RWPE2 (cell line): ENCODE measurements around the gene PCYT2.

ENCODE experiments used
- ATAC-seq: fragments of 200-7000 bp; cut with Tn5 transposase; 3 replicates; pipeline ENCODE4 v1.9.1; 2021; ENCODE audit warnings: low read depth
- DNase-seq: peaks from one replicate; pipeline ENCODE4 v3.0.0-alpha.2; 2020; ENCODE audit warnings: low spot score
- H3K27ac ChIP-seq: fragments of 450-650 bp; 2 replicates; pipeline ENCODE4 v1.5.1; 2017; ENCODE audit warnings: mild to moderate bottlenecking; ENCODE audit not compliant: poor library complexity, severe bottlenecking
- H3K27me3 ChIP-seq: fragments of 250-450 bp; sonication (Bioruptor Pico); 2 replicates; pipeline ENCODE4 v1.5.1; 2021; ENCODE audit warnings: mild to moderate bottlenecking, moderate library complexity; ENCODE audit not compliant: insufficient read depth, poor library complexity, severe bottlenecking
- H3K36me3 ChIP-seq: fragments of 250-450 bp; sonication (Bioruptor Pico); 2 replicates; pipeline ENCODE4 v1.5.1; 2020; ENCODE audit warnings: low read depth, mild to moderate bottlenecking, moderate library complexity
- H3K4me1 ChIP-seq: fragments of 250-450 bp; sonication (Bioruptor Pico); 2 replicates; pipeline ENCODE4 v1.5.1; 2021; ENCODE audit warnings: mild to moderate bottlenecking, moderate library complexity; ENCODE audit not compliant: insufficient read depth, poor library complexity, severe bottlenecking
- H3K4me3 ChIP-seq: fragments of 250-450 bp; sonication (Bioruptor Pico); 2 replicates; pipeline ENCODE4 v1.5.1; 2021; ENCODE audit warnings: mild to moderate bottlenecking, moderate library complexity; ENCODE audit not compliant: severe bottlenecking
- H3K9me3 ChIP-seq: fragments of 250-450 bp; sonication (Bioruptor Pico); 2 replicates; pipeline ENCODE4 v1.5.1; 2021; ENCODE audit warnings: mild to moderate bottlenecking, moderate library complexity; ENCODE audit not compliant: severe bottlenecking
- TF ChIP-seq, protein P1 (sequence below): fragments of 450-650 bp; IDR thresholded peaks from one replicate; pipeline ENCODE4 v1.5.1; 2017; ENCODE audit warnings: mild to moderate bottlenecking, moderate library complexity; ENCODE audit not compliant: poor library complexity, severe bottlenecking

PCYT2 gene

DNA sequence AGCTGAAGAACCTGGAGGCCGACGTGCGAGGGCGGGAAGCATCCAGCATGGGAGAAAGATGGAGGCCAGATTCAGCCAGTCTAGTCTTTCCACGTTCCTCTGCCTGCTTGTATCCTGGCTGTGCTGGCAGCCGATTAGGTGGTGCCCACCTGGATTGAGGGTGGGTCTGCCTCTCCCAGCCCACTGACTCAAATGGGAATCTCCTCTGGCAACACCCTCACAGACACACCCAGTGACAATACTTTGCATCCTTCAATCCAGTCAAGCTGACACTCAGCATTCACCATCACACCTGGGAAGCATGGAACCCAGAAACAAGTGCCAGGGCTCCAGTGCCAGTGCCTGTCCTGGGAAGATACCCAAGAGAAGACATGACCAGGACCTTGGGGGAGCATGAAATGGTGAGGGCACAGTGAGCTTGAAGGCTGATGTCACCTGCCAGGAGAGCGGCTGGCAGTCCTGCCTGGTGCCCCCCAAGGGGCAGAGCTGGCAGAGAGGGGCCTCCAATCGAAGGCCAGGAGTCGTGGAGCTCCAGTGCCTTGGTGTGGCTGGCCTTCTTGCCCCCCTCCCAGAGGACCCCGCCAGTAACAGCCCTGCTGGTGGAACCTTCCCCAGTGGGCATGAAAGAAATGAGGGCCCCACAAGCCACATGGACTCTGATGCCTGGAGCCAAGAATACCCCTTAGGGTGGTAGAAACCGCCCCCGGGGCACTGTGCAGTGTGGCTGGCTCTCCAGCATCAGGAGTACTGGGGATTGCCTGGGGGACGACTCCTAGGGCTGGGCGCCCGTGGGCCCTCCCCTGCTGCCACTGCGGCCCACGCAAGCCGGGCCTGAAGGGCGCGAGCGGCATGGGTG lies 9.8 kb downstream of the PCYT2 start:
- ATAC-seq = peak; percentile 2; the same call in 1 of the 3 replicates
- H3K36me3 ChIP-seq = peaks cover 42% of the 10 kb centered on the region
- TF ChIP-seq, protein P1, sequence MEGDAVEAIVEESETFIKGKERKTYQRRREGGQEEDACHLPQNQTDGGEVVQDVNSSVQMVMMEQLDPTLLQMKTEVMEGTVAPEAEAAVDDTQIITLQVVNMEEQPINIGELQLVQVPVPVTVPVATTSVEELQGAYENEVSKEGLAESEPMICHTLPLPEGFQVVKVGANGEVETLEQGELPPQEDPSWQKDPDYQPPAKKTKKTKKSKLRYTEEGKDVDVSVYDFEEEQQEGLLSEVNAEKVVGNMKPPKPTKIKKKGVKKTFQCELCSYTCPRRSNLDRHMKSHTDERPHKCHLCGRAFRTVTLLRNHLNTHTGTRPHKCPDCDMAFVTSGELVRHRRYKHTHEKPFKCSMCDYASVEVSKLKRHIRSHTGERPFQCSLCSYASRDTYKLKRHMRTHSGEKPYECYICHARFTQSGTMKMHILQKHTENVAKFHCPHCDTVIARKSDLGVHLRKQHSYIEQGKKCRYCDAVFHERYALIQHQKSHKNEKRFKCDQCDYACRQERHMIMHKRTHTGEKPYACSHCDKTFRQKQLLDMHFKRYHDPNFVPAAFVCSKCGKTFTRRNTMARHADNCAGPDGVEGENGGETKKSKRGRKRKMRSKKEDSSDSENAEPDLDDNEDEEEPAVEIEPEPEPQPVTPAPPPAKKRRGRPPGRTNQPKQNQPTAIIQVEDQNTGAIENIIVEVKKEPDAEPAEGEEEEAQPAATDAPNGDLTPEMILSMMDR = no peak

DNA sequence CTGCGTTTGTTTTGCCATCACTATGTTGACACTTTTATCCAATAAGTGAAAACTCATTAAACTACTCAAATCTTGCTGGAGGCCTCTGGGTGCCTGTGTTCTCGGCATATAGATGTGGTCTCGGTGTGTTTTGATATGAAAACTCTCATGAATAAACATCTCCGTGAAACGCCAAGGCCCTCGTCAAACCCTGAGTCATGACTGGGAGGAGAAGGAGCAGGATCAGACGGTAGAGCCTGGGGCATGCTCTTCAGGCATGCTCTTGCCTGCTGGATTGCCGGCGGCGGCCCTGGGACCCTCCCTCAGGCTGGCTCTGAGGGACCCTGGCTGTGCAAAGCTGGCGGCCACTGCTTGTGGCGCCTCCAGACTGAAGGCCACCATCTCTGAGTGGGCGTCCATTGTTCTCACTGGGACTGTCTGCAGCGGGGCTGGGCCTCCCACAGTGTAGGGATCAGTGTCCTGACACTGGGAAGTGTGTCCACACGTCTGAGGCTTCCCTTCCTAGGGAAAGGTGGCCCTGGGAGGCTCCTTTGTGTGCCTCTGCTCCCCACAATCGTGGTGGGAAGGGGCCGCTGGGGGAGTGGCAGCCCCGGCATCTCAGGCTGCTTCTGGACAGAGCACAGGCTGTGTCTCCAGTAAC lies 10.9 kb downstream of the PCYT2 start:
- TF ChIP-seq, protein P1 = no peak
- Histone ChIP-seq H3K27ac (no peak overlapping the region), H3K9me3 (no peaks in the 10 kb centered on the region), H3K27me3 (no peaks in the 10 kb centered on the region), H3K4me1 (peaks cover 20% of the 10 kb centered on the region), H3K4me3 (no peak overlapping the region), H3K36me3 (peaks cover 49% of the 10 kb centered on the region)
- DNase-seq (no peak), ATAC-seq (no peak)

More for the DNA sequence above, 9.8 kb downstream of the PCYT2 start:
- peaks cover 20% of the 10 kb centered on the region for H3K4me1 ChIP-seq
- H3K9me3 ChIP-seq = no peaks in the 10 kb centered on the region
- DNase-seq = peak; percentile 63
- no peaks in the 10 kb centered on the region for H3K27me3 ChIP-seq
- H3K27ac ChIP-seq = no peak overlapping the region
- H3K4me3 ChIP-seq = no peak overlapping the region

DNA sequence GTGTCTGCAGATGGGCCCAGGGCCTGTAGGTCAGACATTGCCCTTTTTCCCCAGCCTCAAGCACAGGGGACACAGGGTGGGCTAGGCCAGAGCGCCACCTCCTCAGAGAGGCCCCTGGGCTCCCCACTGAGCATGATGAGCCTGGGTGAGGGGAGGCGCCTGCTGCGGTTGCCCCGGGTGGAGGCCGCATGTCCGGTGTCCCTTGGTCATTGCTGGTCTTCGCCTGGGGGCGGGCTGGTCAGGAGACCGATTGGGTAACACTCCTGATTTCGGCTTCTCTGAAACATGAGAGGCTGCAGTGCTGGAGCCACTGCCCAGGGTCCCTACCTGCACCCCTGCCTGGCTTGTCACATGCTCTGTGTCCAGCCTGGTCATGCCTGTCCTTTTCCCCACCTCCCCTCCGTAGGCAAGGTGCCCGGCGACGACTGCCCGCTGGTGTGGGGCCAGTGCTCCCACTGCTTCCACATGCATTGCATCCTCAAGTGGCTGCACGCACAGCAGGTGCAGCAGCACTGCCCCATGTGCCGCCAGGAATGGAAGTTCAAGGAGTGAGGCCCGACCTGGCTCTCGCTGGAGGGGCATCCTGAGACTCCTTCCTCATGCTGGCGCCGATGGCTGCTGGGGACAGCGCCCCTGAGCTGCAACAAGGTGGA lies 11.6 kb downstream of the PCYT2 start:
- Histone ChIP-seq H3K27ac (peak overlapping the region; percentile 76), H3K4me1 (peaks cover 20% of the 10 kb centered on the region), H3K27me3 (no peaks in the 10 kb centered on the region), H3K9me3 (no peaks in the 10 kb centered on the region), H3K4me3 (no peak overlapping the region), H3K36me3 (peaks cover 54% of the 10 kb centered on the region)
- no peak for DNase-seq
- TF ChIP-seq, protein P1 = no peak
- ATAC-seq = no peak

DNA sequence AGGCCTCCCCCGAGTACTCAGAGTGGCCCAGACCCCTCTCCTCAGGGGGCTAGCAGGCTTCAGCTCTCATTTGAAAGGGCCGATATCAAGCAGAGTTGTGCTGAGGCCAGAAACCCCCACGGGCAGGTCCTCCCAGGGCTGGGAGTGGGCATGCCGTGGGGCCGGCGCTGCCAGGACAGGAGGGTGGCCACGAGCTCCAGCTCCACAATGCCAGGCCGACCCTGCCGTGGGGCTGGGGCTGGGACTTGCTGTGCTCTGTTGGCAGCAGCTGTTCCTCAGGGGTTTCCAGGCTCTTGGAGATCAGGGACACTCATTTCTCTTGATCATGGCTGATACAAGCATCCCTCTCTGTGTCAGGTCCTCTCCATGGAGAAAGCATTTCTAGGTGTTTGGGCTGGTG lies 12.3 kb downstream of the PCYT2 start:
- H3K27me3 ChIP-seq = no peaks in the 10 kb centered on the region
- H3K27ac ChIP-seq = peak overlapping the region; percentile 76
- no peak overlapping the region for H3K4me3 ChIP-seq
- no peak for ATAC-seq
- H3K36me3 ChIP-seq = peaks cover 62% of the 10 kb centered on the region
- TF ChIP-seq, protein P1 = no peak
- H3K4me1 ChIP-seq = peaks cover 20% of the 10 kb centered on the region
- H3K9me3 ChIP-seq = no peaks in the 10 kb centered on the region
- no peak for DNase-seq
